Stimulated activated CD8-positive, alpha-beta memory T cell treated with anti-CD3 and anti-CD28 coated beads, Interleukin-4, amount 100 ng/mL, for 24 hours (primary cell): ENCODE measurements around the gene SVOPL.

ENCODE experiments used
- DNase-seq: peaks from one replicate; pipeline ENCODE4 v3.0.0-alpha.2; 2020; ENCODE audit warnings: low read depth

SVOPL gene

GRCh38 chr7:138563808-138564207 lies 137.4 kb downstream of the SVOPL start:
- DNase-seq = no peak

GRCh38 chr7:138559448-138559847 lies 141.7 kb downstream of the SVOPL start:
- no peak for DNase-seq

GRCh38 chr7:138556771-138557484 lies 144.2 kb downstream of the SVOPL start:
- DNase-seq = no peak

- no peak for DNase-seq
These were observed 145.5 kb downstream of the SVOPL start for GRCh38 chr7:138555684-138556083.

DNA sequence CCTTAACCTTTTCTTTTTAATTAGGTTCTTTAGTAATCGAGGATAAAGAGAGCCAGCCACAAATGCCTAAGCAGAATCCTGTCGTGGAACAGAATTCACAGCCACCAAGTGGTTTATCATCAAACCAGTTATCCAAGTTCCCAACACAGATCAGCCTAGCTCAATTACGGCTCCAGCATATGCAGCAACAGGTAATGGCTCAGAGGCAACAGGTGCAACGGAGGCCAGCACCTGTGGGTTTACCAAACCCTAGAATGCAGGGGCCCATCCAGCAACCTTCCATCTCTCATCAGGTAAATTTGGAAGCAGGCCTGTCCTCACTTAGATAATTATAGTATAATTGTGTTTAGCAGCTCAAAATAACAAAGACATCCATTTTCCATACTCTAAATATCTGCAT lies 146.5 kb downstream of the SVOPL start:
- DNase-seq = no peak

DNA sequence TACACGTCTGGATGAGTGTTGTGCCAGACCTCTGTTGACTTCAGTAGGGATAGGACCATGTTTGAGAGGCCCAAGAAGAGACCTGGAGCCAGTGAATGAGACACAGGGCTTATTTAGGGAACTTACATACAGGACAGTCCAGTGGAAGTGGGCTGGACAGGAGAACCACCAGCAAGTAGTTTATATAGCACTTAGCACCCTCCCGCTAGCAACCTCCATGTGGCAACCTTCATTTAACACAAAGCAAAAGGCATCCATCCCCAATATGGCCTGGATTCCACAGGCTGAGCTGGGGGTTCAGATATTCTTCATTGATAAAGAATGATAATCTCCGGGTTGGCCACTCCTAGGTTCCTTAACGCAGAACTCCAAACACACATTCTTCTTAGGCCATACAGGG lies 147.4 kb downstream of the SVOPL start:
- no peak for DNase-seq

DNA sequence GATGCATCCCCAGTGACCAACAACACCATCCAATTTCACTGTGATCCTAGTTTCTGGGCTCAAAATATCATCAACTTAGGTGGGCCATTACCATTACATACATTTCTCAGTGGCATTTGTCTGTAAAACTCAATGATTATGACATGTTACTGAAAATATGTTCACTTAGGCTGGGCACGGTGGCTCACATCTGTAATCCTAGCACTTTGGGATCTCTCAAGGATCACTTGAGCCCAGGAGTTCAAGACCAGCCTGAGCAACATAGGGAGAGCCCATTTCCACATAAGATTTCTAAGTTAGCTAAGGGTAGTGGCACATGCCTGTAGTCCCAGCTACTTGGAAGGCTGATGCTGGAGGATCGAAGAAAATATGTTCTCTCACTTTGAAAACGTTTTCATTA lies 150.1 kb downstream of the SVOPL start:
- DNase-seq = no peak

DNA sequence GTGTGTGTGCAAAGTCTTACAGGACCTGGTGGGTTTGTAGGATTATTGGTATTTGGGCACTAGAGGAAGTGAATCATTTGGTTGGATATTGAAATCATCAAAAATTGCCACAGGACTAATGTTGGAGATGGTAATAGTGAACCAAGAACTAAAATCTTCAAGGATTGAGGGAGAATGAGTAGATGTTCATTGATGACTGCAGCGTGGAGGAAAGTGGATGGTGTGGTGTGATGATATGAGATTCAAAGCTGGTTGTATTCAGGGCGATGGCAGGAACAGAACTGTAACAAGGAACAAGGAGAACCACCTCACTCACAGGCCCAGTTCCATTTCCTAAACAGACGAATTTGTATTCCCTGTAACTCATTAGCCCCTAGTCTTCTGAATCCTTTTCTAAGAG lies 150.8 kb downstream of the SVOPL start:
- DNase-seq = no peak

DNA sequence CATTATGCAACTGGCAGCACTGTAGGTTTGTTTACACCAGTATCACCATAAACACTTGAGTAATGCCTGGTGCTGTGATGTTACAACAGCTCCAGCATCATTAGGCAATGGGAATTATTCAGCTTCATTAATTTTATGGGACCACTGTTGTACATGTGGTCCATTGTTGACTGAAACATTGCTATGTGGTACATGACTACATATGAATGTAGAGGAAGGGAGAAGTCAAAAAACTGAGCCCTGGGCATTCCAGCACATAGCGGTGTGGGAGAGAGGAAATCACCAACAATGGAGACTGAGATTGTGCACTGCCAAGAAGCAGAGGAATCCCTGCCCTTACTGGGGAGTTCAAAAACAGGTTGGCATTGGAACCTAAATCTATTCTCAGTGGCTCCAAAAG lies 152.1 kb downstream of the SVOPL start:
- DNase-seq = no peak

DNA sequence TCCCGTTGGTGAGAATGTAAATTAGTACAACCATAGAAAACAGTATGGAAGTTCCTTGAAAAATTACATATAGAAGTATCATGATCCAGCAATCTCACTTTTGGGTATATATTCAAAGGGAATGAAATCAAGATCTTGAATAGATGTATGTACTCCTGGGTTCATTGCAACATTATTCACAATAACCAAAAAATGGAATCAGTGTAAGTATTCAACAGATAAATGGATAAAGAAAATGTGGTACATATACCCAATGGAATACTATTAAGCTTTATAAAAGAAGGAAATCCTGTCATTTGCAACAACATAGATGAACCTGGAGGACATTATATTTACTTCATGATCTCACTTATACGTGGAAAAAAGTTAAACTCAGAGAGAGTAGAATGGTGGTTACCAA lies 154.3 kb downstream of the SVOPL start:
- DNase-seq = no peak

DNA sequence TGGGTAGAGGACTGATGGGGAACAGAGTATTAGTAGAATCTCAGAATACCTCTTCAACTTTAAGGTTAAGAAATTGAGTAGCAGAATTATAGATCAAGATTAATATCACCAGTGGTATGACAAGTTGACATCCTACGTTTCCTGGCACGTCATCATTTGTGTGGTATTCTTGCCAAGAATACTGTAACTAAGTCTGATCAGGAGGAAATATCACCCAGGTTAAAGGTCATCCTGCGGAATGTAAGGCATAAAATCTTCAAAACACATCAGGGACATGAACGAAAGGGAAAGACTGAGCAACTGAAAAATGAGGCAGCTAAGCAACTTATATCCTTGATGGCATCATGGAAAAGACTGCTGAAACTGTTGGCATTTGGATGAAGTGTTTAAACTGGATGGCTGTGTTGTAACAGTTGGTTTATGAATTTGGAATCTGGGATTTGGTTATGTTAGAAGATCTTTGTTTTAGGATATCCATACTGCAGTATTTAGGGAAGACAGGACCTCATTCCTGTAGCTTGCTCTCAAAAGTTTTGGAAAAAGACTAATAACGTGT lies 155.0 kb downstream of the SVOPL start:
- no peak for DNase-seq

- no peak for DNase-seq
These were observed 156.0 kb downstream of the SVOPL start for GRCh38 chr7:138545123-138545522.
